Smooth muscle cell (in vitro differentiated cells): Measurements from ENCODE around the gene NOL3. TPM values are rescaled to one million over a fixed set of nuclear protein-coding genes. Genes with fewer than 3 reads are reported as not detected.

ENCODE experiments used
- DNase-seq: peaks from one replicate; lab custom pipeline; 2025; ENCODE audit not compliant: unreplicated experiment; lab: John Stamatoyannopoulos, UW
- H2AFZ ChIP-seq: fragments of 200-600 bp; sonication (generic); 2 replicates; pipeline ENCODE4 v1.6.0; 2016; ENCODE audit warnings: antibody characterized with exemption, low read depth, mild to moderate bottlenecking
- H3F3A ChIP-seq: fragments of 200-600 bp; sonication (generic); 2 replicates; pipeline ENCODE4 v1.6.0; 2017; ENCODE audit warnings: antibody characterized with exemption, low read depth
- H3K27ac ChIP-seq: fragments of 200-600 bp; sonication (generic); 2 replicates; pipeline ENCODE4 v1.5.1; 2016; ENCODE audit warnings: low read depth, mild to moderate bottlenecking
- H3K27me3 ChIP-seq: fragments of 200-600 bp; sonication (generic); 2 replicates; pipeline ENCODE4 v1.6.1; 2016; ENCODE audit warnings: low read depth, mild to moderate bottlenecking
- H3K36me3 ChIP-seq: fragments of 200-600 bp; sonication (generic); 2 replicates; pipeline ENCODE4 v1.5.1; 2016; ENCODE audit warnings: low read depth
- H3K4me1 ChIP-seq: fragments of 200-600 bp; sonication (generic); 2 replicates; pipeline ENCODE4 v1.5.1; 2016; ENCODE audit warnings: low read depth
- H3K4me2 ChIP-seq: fragments of 200-600 bp; sonication (generic); 2 replicates; pipeline ENCODE4 v1.6.0; 2016; ENCODE audit warnings: mild to moderate bottlenecking
- H3K4me3 ChIP-seq: fragments of 200-600 bp; sonication (generic); 2 replicates; pipeline ENCODE4 v1.5.1; 2016; ENCODE audit warnings: mild to moderate bottlenecking
- H3K79me2 ChIP-seq: fragments of 200-600 bp; sonication (generic); 2 replicates; pipeline ENCODE4 v1.6.0; 2016; ENCODE audit warnings: low read depth, mild to moderate bottlenecking
- H3K9ac ChIP-seq: fragments of 200-600 bp; sonication (generic); 2 replicates; pipeline ENCODE4 v1.6.0; 2016; ENCODE audit warnings: low read depth
- H3K9me3 ChIP-seq: fragments of 200-600 bp; sonication (generic); replicated peaks from 2 replicates; pipeline ENCODE4 v1.5.1; 2016; ENCODE audit warnings: low read depth
- H4K20me1 ChIP-seq: fragments of 200-600 bp; sonication (generic); 2 replicates; pipeline ENCODE4 v1.6.0; 2016; ENCODE audit warnings: low read depth
- CTCF ChIP-seq: fragments of 200-600 bp; sonication (generic); IDR thresholded peaks from 2 replicates; pipeline ENCODE4 v1.5.1; 2017; ENCODE audit warnings: borderline replicate concordance, mild to moderate bottlenecking, antibody characterized with exemption; ENCODE audit not compliant: insufficient read depth, poor library complexity, severe bottlenecking
- WGBS: methylation state at CpG from one replicate; pipeline ENCODE4 v1.1.7; 2016; ENCODE audit warnings: low lambda C conversion rate; 5-methylcytosine and 5-hydroxymethylcytosine counted together
- polyA plus RNA-seq: library from polyadenylated mRNA; unstranded; fragments of >200 nt; fragmentation: Nextera tagmentation; extraction: Ambion mirVana; gene quantifications from 2 replicates; pipeline ENCODE4 v1.2.1, GENCODE V29; 2016
- total RNA-seq: library from RNA; depleted of rRNA; stranded (reverse); fragments of >200 nt; gene quantifications from 2 replicates; pipeline ENCODE4 v1.2.3, GENCODE V29; 2014

NOL3 gene
- total and polyA plus RNA-seq, 2 experiments from 2014 or later = 33.0 to 36.4 TPM

- Histone ChIP-seq H3K79me2 (no peaks in the 10 kb centered on the region), H3K4me2 (no peak overlapping the region), H3K4me1 (no peaks in the 10 kb centered on the region), H3F3A (no peaks in the 10 kb centered on the region), H3K27ac (no peak overlapping the region), H3K4me3 (no peak overlapping the region), H4K20me1 (no peaks in the 10 kb centered on the region), H3K9ac (no peak overlapping the region), H3K36me3 (no peaks in the 10 kb centered on the region), H3K9me3 (no peaks in the 10 kb centered on the region), H3K27me3 (no peaks in the 10 kb centered on the region), H2AFZ (no peak overlapping the region)
- TF ChIP-seq CTCF = no peak
- 91% methylated on average over 4 of the region's 4 CpGs for WGBS
- DNase-seq = no peak
Measured at GRCh38 chr16:67204076-67204475, 33.7 kb downstream of the NOL3 start.

GRCh38 chr16:67206129-67206837, 35.9 kb downstream of the NOL3 start:
- H2AFZ ChIP-seq = no peak overlapping the region
- H3K27me3 ChIP-seq = no peaks in the 10 kb centered on the region
- H3K9me3 ChIP-seq = no peaks in the 10 kb centered on the region
- WGBS = 94% methylated on average over 8 of the region's 8 CpGs
- H3K27ac ChIP-seq = no peak overlapping the region
- H3K4me1 ChIP-seq = no peaks in the 10 kb centered on the region
- no peaks in the 10 kb centered on the region for H3K36me3 ChIP-seq
- H3K4me2 ChIP-seq = no peak overlapping the region
- TF ChIP-seq CTCF = no peak
- no peaks in the 10 kb centered on the region for H4K20me1 ChIP-seq
- no peak for DNase-seq
- no peaks in the 10 kb centered on the region for H3F3A ChIP-seq
- no peaks in the 10 kb centered on the region for H3K79me2 ChIP-seq
- H3K9ac ChIP-seq = no peak overlapping the region
- H3K4me3 ChIP-seq = no peak overlapping the region

- Histone ChIP-seq H3K9ac (no peak overlapping the region), H3K79me2 (no peaks in the 10 kb centered on the region)
Measured at GRCh38 chr16:67206838-67207248, 36.5 kb downstream of the NOL3 start.

More at GRCh38 chr16:67206838-67207248, 36.5 kb downstream of the NOL3 start:
- Histone ChIP-seq H3K4me1 (no peaks in the 10 kb centered on the region), H2AFZ (no peak overlapping the region), H3K4me3 (no peak overlapping the region), H3F3A (no peaks in the 10 kb centered on the region), H3K36me3 (no peaks in the 10 kb centered on the region), H3K9me3 (no peaks in the 10 kb centered on the region), H3K4me2 (no peak overlapping the region), H3K27me3 (no peaks in the 10 kb centered on the region), H3K27ac (no peak overlapping the region), H4K20me1 (no peaks in the 10 kb centered on the region)
- WGBS = 84% methylated on average over 3 of the region's 3 CpGs
- TF ChIP-seq CTCF = no peak
- DNase-seq = no peak
